OCI-LY1 (cell line): Measurements from ENCODE around the gene DCST1.

Source experiments
- CTCF ChIP-seq: fragments of 200-600 bp; sonication (generic), shearing (Covaris generic); IDR thresholded peaks from 2 replicates; pipeline ENCODE4 v1.5.1; 2017; ENCODE audit warnings: mild to moderate bottlenecking, antibody characterized with exemption, low read length, moderate library complexity, mixed read lengths
- EZH2 ChIP-seq: fragments of 200-600 bp; sonication (generic), shearing (Covaris generic); IDR thresholded peaks from 2 replicates; pipeline ENCODE4 v1.8.0; 2017; ENCODE audit warnings: borderline replicate concordance, mixed run types, mild to moderate bottlenecking, antibody characterized with exemption, low read length, moderate library complexity, mixed read lengths

- TF ChIP-seq CTCF (no peak), EZH2 (no peak)
These were observed at the start of gene DCST1, which contains the start of gene DCST2 for GRCh38 chr1:155033524-155033923.
